ENCODE results near the gene SNRPD2.
"Not testable (repeated sequence)": the region's sequence is repeated elsewhere in the genome, so short reads cannot be mapped to it uniquely, and the experiment has no call there.

Gene SNRPD2

DNA sequence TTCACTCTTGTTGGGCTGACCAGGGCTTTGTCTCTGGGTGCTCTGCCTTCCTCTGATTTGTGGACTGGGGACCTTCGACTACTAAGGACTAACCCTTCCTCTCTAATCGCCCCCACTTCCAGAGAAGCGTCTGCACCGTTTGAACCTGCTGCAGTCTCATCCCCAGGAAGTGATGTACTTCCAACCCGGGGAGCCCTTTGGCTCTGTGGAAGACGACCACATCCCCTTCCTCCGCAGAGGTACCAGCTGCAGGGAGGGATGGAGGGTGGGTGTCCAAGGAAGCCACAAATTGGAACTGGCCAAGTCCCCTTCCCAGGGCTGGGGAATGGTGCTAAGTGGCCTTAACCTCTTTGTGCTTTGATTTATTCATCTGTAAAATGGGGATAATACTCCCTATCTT, 9.9 kb upstream of the SNRPD2 start:
- DNase-seq, result no peak

DNA sequence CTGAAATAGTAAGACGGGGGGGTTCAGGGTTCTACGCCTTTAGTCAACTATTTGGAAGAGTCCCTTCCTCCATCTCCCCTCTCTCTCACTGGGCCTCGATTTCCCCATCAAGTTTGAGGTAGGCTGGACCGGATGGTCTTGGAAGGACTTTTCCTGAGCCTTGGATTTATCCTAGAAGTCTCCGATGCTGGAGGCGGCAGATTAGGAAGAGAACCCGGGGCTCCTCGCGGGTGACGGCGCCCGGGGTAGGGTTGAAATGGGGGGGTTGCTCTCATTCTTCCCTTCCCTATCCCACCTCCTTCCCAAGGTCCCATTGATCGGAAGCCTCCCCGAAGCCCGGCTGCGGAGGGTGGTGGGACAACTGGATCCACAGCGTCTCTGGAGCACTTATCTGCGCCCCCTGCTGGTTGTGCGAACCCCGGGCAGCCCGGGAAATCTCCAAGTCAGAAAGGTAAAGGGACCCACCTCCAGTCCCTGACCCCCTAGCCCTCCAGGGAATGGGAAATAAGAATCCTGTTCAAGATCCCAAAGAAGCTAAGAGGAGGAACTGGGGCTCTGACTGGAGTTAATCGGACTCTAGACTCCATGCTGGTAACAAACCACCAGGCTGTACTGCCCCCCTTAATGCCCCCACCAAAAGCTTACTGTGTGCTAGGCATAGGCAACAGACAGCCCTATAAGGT, 1.5 kb upstream of the SNRPD2 start:
- DNase-seq, result peak; percentile 83

DNA sequence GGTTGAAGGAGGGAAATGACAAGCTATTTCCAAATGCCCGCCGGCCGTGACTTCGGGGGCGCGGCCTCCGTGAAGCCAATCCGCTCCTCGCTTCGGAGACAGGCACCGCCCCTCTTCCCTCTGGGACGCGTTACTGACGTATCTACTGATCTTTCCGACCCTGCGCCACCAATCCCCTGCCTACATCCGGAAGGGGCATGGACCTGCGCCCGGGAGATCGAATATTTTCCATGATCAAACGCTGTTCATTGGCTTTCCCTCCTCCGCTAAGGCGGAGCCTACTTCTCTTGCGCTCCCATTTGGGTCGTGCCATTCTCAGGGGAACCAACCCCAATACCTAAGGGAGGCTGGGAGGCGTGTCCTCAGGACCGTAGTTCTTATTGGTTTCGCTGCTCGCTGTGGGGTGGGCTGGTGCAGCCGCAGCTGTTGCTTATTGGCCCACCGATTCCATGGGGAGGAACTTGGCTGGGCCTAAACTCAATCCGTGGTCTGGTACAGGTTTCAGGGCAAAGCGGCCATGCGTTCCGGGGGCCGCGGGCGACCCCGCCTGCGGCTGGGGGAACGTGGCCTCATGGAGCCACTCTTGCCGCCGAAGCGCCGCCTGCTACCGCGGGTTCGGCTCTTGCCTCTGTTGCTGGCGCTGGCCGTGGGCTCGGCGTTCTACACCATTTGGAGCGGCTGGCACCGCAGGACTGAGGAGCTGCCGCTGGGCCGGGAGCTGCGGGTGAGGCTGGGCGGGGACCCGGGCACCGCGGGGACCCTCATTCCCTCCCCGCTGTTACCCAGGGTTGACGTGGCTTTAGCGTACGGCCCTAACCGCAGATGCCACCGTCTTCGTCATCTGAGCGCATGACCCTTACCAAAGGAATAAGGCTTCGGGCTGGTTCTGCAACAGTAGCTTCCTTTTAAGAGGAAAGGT, 693 bp upstream of the SNRPD2 start, which contains the start of gene QPCTL:
QPCTL (plus strand) TSS at position 480 of the 919 bp plus-strand sequence; CDS start at position 518, 38 bp downstream.
- DNase-seq, result peak; percentile 97

DNA sequence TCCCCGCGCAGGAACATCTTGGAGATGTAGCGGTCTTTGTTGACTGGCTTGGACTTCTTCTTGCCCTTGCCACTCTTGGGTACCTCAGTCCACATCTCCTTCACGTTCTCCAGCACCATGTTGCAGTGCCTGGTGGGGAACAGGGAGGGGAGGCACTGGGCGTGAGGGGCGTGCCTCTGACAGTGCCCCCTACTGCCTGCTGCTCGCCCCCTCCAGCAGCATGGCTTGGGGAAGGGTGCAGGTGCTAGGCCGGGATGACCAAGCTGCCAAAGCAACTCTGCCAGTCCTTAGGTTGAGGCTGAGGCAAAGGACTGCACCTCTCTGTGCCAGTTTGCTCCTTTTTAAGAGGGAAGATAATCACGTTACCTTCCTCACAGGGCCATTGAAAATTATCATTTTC, 4.2 kb downstream of the SNRPD2 start:
- DNase-seq, result no peak

DNA sequence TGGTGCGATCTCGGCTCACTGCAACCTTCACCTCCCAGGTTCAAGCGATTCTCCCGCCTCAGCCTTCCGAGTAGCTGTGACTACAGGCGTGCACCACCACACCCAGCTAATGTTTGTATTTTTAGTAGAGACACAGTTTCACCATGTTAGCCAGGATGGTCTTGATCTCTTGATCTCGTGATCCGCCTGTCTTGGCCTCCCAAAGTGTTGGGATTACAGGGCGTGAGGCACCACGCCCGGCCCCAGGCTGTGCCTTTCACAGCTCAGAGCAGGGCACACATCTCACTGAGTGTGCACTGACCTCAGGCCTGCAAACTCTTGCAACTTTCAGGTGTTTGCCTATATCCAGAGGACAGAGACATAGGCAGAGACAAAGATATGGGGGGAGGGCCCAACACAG, 6.7 kb downstream of the SNRPD2 start:
- DNase-seq, result not testable (repeated sequence)

DNA sequence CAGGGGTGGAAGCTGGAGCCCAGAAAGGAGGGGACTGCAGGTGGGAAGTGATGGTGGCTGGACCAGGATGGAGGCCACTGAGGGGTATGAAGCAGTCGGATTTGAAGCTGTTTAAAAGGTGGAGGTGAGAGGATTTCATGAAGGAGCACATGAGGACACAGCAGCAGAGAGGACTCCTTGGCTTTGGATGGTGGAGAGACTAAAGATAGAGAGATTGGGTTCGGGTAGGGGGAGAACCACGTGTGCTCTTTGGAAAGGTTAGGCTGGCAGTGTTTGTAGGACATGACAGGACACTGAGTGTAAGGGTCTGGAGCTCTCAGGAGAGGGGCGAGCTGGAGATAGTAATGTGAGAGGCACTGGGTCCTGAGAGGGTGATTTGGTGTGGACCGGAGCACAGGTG, 8.8 kb downstream of the SNRPD2 start:
- no peak for DNase-seq

DNA sequence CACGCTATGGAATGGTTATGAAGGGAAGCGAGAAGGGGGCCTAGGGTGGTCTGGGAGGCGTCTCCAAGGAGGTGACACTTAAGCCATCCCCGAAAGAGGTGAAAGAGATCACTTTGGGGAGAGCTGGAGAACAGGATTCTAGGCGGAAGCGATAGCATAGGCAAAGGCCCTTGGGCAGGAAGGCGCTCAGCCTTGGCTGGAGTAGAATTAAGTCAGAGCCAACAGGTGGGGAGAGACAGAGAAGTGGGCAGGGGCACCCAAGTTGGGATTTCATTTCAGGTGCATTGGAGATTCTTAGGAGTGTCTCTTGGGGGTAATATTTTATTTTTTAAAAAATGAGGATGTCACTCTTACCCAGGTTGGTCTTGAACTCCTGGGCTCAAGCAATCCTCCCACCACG, 9.6 kb downstream of the SNRPD2 start:
- DNase-seq, result no peak

DNA sequence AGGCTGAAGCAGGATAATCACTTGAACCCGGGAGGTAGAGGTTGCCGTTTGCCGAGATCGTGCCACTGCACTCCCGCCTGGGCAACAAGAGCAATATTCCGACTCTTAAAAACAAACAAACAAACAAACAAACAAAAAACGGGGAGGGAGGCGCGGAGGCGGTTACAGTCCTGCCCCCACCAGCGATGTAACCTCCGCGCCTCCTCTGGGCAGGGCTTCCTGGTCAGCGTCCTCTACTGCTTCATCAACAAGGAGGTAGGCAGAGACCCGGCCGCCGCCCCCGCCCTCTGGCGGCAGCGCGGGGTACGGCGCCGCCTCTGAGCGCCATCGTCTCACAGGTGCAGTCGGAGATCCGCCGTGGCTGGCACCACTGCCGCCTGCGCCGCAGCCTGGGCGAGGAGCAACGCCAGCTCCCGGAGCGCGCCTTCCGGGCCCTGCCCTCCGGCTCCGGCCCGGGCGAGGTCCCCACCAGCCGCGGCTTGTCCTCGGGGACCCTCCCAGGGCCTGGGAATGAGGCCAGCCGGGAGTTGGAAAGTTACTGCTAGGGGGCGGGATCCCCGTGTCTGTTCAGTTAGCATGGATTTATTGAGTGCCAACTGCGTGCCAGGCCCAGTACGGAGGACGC, 10.2 kb downstream of the SNRPD2 start:
- peak; percentile 88 for DNase-seq

DNA sequence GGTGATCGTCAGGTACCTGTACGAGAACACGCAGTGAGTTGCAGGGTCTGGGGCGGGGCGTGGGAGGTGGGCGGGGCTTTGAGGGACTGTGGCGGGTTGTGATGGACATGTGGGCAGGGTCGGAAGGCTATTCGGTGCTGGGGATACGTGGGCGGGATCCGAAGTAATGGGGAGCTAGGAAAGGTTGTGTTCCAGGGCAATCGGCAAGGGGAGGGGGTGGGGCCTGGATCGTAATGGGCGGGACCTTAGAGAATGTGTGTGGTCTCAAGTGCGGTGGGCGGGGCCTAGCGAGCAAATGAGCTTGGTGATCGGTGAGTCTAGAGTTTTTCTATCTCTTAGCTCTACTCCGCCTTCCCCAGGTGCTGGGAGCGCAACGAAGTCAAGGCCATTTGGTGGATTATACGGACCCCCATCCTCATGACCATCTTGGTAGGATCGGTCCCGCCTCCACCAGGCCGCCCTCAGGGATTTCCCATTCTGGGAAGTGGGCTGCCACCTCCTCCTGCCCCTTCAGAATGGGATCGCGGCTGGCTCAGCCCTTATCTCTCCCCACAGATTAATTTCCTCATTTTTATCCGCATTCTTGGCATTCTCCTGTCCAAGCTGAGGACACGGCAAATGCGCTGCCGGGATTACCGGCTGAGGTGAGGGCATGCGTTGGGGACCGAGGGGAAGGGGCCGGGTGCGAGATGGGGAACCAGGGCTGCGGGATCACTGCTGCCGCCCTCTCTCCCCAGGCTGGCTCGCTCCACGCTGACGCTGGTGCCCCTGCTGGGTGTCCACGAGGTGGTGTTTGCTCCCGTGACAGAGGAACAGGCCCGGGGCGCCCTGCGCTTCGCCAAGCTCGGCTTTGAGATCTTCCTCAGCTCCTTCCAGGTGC, 14.2 kb downstream of the SNRPD2 start:
- peak; percentile 94 for DNase-seq

DNA sequence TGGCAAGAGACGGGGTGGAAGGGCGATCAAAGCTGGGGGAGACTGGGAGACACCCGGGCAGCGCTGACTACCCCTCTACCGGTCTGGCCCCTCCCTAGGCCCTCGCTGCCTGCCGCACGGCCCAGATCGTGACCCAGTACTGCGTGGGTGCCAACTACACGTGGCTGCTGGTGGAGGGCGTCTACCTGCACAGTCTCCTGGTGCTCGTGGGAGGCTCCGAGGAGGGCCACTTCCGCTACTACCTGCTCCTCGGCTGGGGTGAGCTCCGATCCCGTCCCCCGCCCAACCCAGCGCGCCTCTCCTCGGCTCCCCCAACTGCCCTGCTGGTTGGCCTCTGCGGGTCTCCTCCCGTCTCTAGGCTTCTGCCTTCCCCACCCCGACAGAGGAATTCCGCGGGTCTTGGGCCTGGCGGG, 14.9 kb downstream of the SNRPD2 start:
- peak; percentile 69 for DNase-seq

DNA sequence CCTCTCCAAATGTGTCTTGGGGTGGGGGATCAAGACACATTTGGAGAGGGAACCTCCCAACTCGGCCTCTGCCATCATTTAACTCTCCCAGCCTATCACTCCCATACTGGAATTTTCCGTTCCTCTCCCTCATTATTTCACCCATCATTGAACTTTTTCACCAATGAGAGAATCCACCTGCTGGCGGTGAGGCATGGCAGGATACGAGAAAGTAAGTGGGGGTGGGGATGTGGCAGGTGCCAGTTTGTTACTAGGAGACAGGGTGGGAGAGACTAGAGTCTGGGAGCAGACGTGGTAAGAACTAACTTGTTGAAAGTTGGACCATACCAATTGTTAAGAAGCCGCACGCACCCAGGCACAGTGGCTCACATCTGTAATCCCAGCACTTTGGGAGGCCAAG, 16.8 kb downstream of the SNRPD2 start:
- DNase-seq, result no peak

DNA sequence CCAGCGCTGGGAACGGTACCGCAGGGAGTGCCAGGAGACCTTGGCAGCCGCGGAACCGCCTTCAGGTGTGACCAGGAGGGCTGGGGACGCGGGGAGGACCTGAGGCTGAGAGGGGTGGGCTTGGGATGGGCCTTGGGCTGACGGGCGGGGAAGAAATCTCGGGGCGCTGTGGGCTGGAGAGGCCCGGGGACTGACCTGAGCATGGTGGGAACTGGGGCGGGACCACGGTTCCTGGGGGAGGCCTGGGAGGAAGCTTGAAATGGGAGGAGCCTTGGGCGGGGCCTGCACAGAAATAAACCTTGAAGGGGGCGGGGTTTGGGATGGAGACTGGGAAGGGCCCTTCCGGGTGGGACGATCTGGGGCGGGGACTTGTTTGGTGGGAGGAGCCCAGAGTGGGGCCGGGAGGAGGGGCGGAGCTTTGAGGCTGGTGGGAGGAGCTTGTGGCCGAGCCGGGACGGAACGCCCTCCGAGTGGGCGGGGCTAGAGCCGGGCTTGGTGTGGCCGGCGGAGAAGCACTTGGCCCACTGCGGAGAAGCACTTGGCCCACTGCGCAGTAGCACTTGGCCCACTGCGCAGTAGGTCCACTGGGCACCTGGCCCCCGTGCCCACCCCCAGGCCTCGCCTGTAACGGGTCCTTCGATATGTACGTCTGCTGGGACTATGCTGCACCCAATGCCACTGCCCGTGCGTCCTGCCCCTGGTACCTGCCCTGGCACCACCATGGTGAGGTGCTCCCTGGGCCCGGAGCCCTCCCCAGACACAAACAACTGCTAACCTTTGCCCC, 20.9 kb downstream of the SNRPD2 start:
- peak; percentile 50 for DNase-seq

DNA sequence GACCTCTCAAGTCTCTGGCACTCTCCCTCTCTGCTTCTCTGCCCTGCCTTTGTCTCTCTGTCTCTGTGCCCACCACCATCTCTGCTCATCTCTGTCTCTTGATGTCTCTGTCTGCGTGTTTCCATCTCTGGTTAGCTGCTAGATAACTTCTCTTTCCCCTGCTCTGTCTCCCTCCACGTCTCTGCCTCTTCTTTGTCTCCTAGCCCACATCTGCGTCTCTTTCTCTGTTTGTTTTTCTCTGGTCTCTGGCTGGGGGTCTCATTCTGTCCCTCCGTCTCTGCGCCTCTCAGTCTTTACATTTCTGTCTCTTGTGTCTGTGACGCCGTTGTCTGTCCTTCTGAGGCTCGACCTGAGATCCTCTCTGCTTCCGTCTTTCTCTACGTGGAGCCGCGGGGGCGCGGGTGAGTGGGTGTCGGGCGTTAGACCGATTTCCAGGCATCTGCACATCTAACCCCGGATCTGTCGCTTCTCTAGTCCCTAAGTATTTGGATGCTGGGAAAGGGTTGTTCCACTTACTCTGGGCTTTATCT, 23.3 kb downstream of the SNRPD2 start:
- DNase-seq, result peak; percentile 50

DNA sequence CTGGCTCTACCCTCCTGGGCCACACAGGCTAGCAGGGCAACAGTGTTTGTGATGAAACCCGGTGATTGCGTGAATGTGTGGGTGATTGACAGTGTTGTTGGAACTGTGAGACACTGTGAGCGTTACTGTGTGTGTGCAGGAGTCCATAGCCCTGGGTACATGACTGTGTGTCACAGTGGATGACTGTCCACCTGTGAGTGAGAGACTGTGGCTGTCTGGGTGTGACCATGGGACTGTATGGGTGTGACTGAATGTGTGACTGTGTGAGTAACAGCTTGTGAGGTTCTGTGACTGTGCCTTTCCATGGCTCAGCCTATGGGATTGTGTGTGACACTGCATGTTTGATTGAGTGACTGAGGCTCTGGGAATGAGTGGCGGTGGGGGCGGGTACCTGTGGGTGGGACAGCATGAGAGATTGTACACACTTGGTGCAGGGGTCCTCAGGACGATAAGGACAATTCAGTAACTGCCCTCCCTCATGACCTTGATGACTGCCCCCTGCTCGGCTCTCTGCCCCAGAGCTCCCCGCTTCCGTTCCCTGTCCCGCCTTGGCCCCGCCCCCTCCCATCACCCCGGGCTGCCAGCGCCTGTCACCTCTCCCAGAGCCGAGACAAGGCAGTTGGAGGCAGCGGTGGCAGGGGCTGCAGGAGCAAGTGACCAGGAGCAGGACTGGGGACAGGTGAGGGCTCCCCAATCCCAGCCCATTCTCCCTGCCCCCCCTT, 24.0 kb downstream of the SNRPD2 start, which contains the start of gene GIPR:
GIPR (plus strand) TSS at position 602 of the 722 bp plus-strand sequence. CDS start 1,300 bp downstream, outside the sequence.
- DNase-seq, result peak; percentile 80

DNA sequence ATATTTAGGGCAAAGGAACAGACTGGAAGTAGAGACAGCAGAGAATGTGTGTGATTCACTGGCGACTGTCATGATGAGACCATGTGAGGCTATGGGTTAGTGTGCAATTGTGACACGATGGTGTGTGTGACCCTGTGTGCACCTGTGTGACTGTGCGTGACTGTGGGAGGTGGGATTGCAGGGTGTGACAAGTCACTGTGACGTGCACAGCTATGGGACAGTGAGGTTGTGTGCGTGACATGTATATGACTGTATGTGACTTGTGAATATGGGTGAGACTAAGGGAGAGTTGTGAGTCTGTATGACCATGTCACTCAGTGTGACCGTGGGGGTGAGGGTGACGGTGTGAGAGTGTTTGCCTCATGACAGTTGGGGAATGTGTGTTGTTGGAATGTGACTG, 27.2 kb downstream of the SNRPD2 start:
- DNase-seq, result no peak

DNA sequence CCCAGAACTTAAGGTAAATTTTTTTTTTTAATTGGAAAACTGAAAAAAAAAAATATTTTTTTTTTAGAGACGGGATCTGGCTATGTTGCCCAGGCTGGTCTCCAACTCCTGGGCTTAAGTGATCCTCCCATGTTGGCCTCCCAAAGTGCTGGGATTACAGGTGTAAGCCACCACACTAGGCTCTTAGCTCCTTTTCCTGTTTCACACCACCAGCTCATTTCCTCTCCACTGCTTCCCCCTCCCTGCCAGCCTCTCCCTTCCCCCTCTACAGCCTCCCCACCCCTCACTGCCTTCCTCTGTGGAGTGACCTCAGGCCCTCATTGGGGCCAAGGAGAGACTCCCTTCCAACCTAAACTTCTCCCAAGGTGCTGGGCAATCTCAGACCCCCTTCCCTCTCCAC, 28.0 kb downstream of the SNRPD2 start:
- DNase-seq, result no peak

DNA sequence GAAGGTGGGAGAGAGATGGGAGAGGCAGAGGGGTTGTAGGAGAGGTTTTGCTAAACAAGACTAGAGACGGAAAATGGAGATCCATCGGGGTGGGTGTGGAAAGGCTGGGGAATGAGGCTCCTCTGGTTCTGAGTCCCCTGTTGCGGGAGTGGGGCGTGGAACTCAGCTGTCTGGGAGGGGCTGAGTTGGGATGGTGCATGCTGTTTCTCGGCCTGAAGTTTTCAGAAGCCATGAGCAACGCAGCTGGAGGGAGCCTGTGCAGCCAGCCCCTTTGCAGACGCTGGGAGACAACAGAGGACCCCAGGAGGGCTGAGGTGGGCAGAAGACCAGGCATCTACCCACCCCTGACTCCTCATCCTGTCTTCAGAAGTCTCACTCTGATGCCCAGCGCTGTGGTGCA, 31.1 kb downstream of the SNRPD2 start:
- no peak for DNase-seq

DNA sequence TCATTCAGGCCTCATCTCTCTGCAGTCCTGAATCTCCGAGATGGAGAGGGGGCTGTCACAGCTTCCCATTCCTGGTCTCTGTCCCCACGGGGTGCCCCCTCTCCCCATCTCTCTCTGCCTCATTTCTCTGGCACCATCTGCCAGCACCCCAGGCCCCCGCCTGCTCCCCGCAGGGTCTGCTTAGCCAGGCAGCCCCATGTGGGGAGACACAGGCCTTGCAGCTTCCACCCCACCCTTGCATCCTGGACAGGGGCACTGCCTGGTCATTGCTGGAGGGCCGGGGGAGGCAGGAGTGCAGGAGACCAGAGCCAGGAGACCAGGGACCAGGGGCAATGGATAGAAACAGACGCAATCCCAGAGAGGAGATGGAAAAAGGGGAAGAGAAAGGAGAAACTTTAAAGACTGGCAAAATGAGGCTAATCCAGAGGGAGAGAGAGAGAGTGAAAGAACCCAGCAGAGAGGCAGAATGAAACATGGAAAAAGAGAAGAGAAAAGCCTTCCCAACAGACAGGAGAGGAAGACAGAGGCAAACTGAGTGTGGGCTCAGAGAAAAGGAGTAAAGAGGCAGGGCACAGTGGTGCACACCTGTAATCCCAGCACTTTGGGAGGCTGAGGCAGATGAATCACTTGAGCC, 32.5 kb downstream of the SNRPD2 start:
- no peak for DNase-seq

DNA sequence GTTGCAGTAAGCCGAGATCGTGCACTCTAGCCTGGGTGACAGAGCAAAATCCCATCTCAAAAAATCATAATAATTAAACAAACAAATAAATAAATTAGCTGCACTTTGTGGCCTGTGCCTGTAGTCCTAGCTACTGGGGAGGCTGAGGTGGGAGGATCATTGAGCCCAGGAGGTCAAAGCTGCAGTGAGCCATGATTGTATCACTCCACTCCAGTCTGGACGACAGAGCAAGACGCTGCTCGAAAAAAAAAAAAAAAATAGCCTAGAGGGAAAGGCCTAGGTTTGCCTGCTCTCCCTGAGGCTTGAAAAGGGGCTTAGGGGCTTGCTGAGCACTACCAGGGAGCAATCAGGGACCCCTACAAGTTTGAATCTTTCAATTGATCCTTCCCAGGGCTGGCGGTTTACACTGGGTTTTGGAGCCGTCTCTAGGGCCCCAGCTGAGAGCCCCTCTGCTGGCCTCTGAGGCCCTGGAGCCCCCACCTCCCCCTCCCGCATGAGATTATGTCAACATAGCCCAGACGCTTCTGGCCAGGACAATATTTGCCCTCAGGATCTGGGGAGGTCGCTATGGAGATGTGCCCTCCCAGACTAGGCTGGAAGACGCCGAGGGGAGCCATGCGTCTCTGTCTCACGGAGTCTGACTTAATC, 34.1 kb downstream of the SNRPD2 start:
- DNase-seq, result no peak

DNA sequence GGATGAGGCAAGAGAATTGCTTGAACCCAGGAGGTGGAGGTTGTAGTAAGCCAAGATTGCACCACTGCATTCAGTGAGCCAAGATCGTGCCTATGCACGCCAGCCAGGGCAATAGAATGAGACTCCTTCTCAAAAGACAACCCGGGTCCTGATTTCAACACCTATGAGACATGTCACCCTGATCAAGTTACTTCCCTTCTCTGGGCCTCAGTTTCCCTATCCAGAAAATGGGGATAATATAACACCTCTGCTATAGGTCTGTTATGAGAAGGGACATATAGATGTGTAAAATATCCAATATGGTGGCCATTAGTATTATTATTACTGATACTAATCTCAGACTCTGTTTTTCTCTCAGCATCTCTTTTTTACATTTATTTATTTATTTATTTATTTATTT, 36.7 kb downstream of the SNRPD2 start:
- DNase-seq, result no peak
